ENCODE measurements around the gene ATP6V1F.

ATP6V1F gene

DNA sequence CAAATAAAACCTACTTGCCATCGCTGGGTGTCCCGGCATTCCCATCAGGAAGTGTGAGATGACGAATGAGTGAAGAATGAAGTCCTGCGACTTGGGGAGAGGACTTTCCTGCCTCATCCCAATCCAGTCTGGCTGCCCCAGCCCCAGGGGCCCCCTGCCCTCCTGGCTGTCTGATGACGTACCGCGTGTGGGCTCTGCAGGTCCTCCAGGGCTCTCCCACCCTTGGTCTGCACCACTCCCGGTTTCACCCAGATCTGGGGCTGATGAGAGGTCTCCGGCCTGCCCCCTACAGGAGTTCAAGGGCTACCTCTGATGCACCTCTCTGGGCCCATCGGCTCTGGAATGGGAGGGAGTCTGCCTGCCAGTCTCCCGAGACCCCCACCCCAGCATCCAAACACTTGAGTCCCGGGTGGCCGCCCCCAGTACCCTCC is 9.8 kb downstream of the ATP6V1F start:
- no peak overlapping the region for H3K4me3 ChIP-seq (ENCODE audit: extremely low read depth, insufficient read depth, low read length, poor library complexity, severe bottlenecking)
- H3K36me3 ChIP-seq (ENCODE audit: control insufficient read depth, insufficient read depth, low read length) = no peaks in the 10 kb centered on the region
- no peak overlapping the region for H3K27ac ChIP-seq (ENCODE audit: low read depth, low read length, severe bottlenecking)
- no peaks in the 10 kb centered on the region for H3K9me3 ChIP-seq (ENCODE audit: control insufficient read depth, low read length)
- H3K4me1 ChIP-seq (ENCODE audit: control insufficient read depth, insufficient read depth, low read length, poor library complexity, severe bottlenecking) = peaks cover 8% of the 10 kb centered on the region
- 63 to 72% methylated on average over 4 to 8 of the region's 13 CpGs for WGBS, 2 experiments (ENCODE audit: insufficient coverage in 2 of 2)

DNA sequence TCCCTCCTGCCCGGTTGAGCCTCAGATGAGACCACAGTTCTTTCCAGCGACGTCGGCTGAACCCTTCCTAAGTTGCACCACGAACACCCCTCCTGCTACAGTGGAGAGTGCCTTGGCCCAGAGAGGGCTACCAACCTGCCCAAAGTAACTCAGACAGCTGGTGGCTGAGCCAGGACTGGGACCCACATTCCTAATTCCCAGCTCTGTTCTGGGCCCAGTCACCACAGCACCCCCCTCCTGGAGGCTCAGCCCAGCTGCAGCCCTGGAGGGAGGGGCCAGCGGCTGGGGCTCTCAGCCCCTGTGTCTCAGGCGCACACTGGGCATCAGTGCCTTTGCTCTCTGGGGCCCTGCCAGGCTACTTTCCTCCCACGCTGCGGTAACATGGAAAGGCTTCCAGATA is 10.6 kb downstream of the ATP6V1F start:
- H3K9me3 ChIP-seq (ENCODE audit: control insufficient read depth, low read length) = no peaks in the 10 kb centered on the region
- no peaks in the 10 kb centered on the region for H3K36me3 ChIP-seq (ENCODE audit: control insufficient read depth, insufficient read depth, low read length)
- WGBS, 2 experiments (ENCODE audit: insufficient coverage in 2 of 2) = 88 to 91% methylated on average over 7 of the region's 9 CpGs
- H3K27ac ChIP-seq (ENCODE audit: low read depth, low read length, severe bottlenecking) = no peak overlapping the region
- peaks cover 8% of the 10 kb centered on the region for H3K4me1 ChIP-seq (ENCODE audit: control insufficient read depth, insufficient read depth, low read length, poor library complexity, severe bottlenecking)
- no peak overlapping the region for H3K4me3 ChIP-seq (ENCODE audit: extremely low read depth, insufficient read depth, low read length, poor library complexity, severe bottlenecking)

DNA sequence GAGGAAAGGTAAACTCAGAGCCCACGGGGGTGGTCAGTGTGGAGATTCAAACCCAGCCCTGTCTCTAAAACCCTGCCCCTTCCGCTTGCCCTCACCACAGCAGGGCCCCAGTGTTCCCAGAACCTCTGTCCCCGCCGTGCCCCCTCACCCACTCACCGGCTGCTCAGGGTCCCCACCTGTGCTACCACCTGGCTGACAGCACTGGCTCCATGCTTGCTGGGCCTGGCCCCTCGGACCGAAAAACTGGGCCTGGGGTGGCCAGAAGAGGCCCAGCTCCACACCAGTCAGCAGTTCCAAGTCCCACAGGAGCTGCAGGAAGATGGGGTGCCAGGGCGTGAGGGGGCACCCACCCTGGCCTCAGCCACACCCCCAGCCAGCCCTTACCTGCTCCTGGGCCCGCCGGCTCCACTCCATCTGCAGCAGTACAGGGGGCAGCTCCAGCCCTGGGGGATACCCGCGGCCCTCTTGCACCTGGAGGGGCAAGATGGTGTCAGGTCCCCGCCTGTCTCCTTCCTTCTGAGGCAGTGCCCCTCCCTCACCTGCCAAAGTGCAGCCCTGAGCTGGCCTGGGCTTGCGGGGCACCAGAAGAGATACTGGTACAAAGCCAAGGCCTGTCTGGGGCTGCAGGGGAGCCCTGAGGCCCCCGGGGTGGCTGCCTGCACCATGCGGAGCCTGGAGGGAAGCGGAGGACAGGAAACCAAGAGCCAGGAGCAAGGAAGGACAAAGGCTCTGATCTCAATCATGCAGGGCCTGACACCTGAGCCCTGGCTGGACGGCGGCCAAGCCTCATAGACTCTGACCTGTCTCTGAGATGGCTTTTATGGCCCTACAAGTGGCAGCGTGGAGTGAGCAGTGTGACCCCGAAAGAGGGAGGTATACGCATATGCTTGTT is 11.7 kb downstream of the ATP6V1F start:
- H3K36me3 ChIP-seq (ENCODE audit: control insufficient read depth, insufficient read depth, low read length) = no peaks in the 10 kb centered on the region
- no peaks in the 10 kb centered on the region for H3K9me3 ChIP-seq (ENCODE audit: control insufficient read depth, low read length)
- H3K27ac ChIP-seq (ENCODE audit: low read depth, low read length, severe bottlenecking) = no peak overlapping the region
- 89 to 92% methylated on average over 21 of the region's 22 CpGs for WGBS, 2 experiments (ENCODE audit: insufficient coverage in 2 of 2)
- H3K4me1 ChIP-seq (ENCODE audit: control insufficient read depth, insufficient read depth, low read length, poor library complexity, severe bottlenecking) = peaks cover 5% of the 10 kb centered on the region
- H3K4me3 ChIP-seq (ENCODE audit: extremely low read depth, insufficient read depth, low read length, poor library complexity, severe bottlenecking) = no peak overlapping the region

DNA sequence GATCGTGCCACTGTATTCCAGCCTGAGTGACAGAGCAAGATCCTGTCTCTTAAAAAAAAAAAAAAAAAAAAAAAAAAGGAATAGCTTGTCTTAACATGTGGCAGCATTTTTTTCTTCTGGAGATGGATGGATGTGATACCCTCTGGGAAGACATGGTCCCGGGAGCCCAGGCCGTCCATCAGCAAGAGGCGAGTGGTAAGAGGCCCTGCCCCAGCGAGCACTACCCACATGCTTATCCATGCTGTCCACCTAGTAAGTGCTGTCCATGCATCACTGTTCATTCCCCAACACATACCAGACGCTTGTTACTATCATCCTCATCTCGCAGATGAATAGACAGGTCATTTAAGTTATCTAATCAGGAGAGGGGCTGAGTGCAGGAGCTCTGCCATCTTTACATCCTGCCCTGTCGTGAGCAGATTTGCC is 12.9 kb downstream of the ATP6V1F start:
- 52 to 93% methylated on average over 3 to 7 of the region's 8 CpGs for WGBS, 2 experiments (ENCODE audit: insufficient coverage in 2 of 2)
- Histone ChIP-seq H3K9me3 (ENCODE audit: control insufficient read depth, low read length) (no peaks in the 10 kb centered on the region), H3K27ac (ENCODE audit: low read depth, low read length, severe bottlenecking) (no peak overlapping the region)

DNA sequence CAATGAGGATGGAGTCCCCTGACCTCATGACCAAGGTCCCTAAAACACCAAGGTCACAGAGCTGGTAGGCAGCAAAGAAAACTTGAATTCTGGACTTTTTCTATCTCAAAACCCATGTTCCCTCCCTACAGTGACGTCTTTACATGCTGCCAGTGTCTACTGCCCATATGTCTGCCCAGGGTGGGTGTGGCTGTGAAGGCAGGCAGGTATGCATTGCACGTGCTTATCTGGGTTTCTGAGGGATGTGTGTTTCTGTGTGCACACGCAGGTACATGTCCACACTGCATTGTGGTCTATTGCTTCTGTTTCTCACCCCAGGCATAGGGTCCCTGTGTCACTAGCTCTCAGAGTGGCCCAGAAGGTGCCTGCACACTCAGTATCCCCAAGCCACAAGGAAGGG is 13.5 kb downstream of the ATP6V1F start:
- WGBS, 2 experiments (ENCODE audit: insufficient coverage in 2 of 2) = 100% methylated on average over 1 to 2 of the region's 3 CpGs
- no peaks in the 10 kb centered on the region for H3K36me3 ChIP-seq (ENCODE audit: control insufficient read depth, insufficient read depth, low read length)
- no peaks in the 10 kb centered on the region for H3K9me3 ChIP-seq (ENCODE audit: control insufficient read depth, low read length)

More for the DNA sequence above, 12.9 kb downstream of the ATP6V1F start:
- H3K4me3 ChIP-seq (ENCODE audit: extremely low read depth, insufficient read depth, low read length, poor library complexity, severe bottlenecking) = no peak overlapping the region
- peaks cover 5% of the 10 kb centered on the region for H3K4me1 ChIP-seq (ENCODE audit: control insufficient read depth, insufficient read depth, low read length, poor library complexity, severe bottlenecking)
- H3K36me3 ChIP-seq (ENCODE audit: control insufficient read depth, insufficient read depth, low read length) = no peaks in the 10 kb centered on the region

DNA sequence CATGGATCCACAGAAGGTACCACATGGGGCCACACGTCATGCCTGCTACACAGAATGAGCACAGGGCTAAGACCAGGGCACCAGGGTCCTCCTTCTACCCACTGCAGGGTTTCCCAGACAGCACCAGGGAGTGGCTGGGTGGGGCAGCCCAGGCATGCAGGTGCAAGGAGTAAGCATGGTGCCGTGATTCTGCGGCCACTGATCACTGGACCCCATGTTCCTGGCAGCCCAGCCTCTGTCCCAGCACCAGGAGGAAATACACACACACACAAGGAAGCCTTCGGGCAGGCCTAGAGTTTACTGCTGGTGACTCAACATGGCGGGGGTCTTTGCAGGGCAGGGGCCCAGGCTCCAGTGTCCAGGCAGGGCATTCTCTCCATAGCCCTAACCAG is 13.9 kb downstream of the ATP6V1F start:
- 100% methylated on average over 2 to 5 of the region's 5 CpGs for WGBS, 2 experiments (ENCODE audit: insufficient coverage in 2 of 2)
- Histone ChIP-seq H3K27ac (ENCODE audit: low read depth, low read length, severe bottlenecking) (no peak overlapping the region), H3K36me3 (ENCODE audit: control insufficient read depth, insufficient read depth, low read length) (no peaks in the 10 kb centered on the region), H3K4me3 (ENCODE audit: extremely low read depth, insufficient read depth, low read length, poor library complexity, severe bottlenecking) (no peak overlapping the region), H3K4me1 (ENCODE audit: control insufficient read depth, insufficient read depth, low read length, poor library complexity, severe bottlenecking) (peaks cover 5% of the 10 kb centered on the region), H3K9me3 (ENCODE audit: control insufficient read depth, low read length) (no peaks in the 10 kb centered on the region)

More for the DNA sequence above, 13.5 kb downstream of the ATP6V1F start:
- Histone ChIP-seq H3K27ac (ENCODE audit: low read depth, low read length, severe bottlenecking) (no peak overlapping the region), H3K4me3 (ENCODE audit: extremely low read depth, insufficient read depth, low read length, poor library complexity, severe bottlenecking) (no peak overlapping the region), H3K4me1 (ENCODE audit: control insufficient read depth, insufficient read depth, low read length, poor library complexity, severe bottlenecking) (peaks cover 5% of the 10 kb centered on the region)

DNA sequence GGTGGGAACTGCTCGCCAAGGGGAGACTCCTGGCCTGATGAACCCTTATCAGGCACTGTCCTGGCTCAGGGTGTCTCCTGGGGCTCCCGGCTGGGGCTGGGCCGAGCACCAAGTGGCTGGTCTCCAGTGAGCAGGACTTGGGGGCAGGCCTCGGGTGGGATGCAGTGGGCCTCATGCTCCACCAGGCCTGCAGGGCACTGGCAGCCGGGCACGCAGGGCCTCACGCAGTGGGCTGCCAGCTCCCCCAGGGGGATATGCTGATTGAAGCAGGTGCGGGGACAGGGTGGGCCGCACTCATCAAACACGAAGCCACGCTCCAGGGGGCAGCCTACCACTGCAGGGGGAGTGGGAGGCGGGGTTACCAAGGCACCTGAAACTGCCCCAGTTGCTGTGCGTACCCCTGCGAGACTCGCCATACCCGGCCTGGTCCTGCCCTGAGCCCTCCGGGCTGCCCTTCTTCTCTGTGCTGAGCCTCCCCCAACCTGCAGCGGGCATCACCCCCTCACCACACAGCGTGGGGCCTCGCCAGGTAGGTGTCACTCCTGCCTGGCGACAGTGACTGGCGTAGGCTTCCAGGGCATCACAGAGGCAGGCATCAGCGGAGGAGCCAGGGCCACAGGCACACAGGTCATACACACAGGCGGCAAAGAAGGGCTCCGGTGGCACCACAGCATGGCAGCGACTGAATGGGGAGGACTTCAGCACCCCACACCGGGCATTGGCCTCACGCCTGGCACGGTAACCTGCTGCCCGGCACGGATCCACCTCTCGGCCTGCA is 14.5 kb downstream of the ATP6V1F start:
- H3K27ac ChIP-seq (ENCODE audit: low read depth, low read length, severe bottlenecking) = no peak overlapping the region
- H3K4me1 ChIP-seq (ENCODE audit: control insufficient read depth, insufficient read depth, low read length, poor library complexity, severe bottlenecking) = peaks cover 4% of the 10 kb centered on the region
- 94 to 96% methylated on average over 27 to 31 of the region's 32 CpGs for WGBS, 2 experiments (ENCODE audit: insufficient coverage in 2 of 2)
- no peak overlapping the region for H3K4me3 ChIP-seq (ENCODE audit: extremely low read depth, insufficient read depth, low read length, poor library complexity, severe bottlenecking)
- no peaks in the 10 kb centered on the region for H3K9me3 ChIP-seq (ENCODE audit: control insufficient read depth, low read length)
- H3K36me3 ChIP-seq (ENCODE audit: control insufficient read depth, insufficient read depth, low read length) = no peaks in the 10 kb centered on the region

DNA sequence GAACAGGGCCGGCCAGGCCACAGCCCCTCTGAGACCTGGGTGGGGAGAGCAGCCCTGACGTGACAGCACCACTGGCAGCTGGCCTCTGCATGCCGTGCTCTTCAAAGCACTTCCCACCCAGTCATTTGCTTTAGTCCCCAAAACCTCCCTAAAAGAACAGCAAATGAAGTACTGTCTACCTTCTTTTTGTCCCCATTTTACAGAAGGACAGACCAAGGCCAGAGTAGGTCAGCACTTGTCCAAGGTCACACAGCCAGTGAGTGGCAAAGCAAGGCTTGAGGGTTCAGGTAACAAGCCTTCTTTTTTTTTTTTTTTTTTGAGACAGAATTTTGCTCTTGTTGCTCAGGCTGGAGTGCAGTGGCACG is 15.1 kb downstream of the ATP6V1F start:
- no peak overlapping the region for H3K4me3 ChIP-seq (ENCODE audit: extremely low read depth, insufficient read depth, low read length, poor library complexity, severe bottlenecking)
- H3K4me1 ChIP-seq (ENCODE audit: control insufficient read depth, insufficient read depth, low read length, poor library complexity, severe bottlenecking) = no peaks in the 10 kb centered on the region
- WGBS, 2 experiments (ENCODE audit: insufficient coverage in 2 of 2) = 86 to 94% methylated on average over 2 to 4 of the region's 4 CpGs
- H3K36me3 ChIP-seq (ENCODE audit: control insufficient read depth, insufficient read depth, low read length) = no peaks in the 10 kb centered on the region
- H3K27ac ChIP-seq (ENCODE audit: low read depth, low read length, severe bottlenecking) = no peak overlapping the region
- H3K9me3 ChIP-seq (ENCODE audit: control insufficient read depth, low read length) = no peaks in the 10 kb centered on the region

DNA sequence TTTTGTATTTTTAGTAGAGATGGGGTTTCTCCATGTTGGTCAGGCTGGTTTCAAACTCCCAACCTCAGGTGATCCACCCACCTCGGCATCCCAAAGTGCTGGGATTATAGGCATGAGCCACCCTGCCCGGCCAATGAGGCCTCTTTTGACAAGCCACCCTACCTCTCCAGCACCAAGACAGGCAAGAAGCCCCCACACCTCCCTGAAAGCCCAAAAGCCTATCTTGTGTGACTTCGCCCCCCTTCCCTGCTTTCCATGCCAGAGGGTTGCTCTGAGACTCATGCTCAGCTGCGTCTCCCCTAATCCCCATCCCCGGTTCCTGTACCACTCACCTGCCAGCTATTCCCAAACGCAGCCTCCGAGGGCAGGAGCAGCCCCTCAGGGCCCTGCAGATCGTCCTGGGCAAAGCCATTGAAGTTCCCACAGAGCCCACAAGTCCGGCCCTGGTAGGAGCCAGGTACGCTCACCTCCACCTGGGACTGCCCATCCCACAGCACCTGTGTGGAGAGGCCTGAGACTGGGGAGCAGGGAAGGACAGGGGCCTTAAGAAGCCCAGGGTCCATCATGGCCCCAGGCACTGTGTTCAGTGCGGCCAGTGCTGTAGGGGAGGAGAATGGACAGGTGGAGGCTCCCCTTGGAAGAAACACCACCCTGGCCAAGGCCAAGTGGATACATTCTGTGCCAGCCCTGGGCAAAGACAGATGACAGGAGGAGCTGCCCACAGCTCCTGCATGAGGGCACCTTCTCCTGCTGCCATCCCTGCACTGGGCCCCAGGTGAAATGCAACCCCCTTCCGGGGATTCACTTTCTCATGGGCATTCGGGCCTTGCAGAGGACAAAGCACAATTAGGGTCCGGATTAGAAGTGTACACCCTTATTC is 15.8 kb downstream of the ATP6V1F start:
- Histone ChIP-seq H3K36me3 (ENCODE audit: control insufficient read depth, insufficient read depth, low read length) (no peaks in the 10 kb centered on the region), H3K9me3 (ENCODE audit: control insufficient read depth, low read length) (no peaks in the 10 kb centered on the region), H3K27ac (ENCODE audit: low read depth, low read length, severe bottlenecking) (no peak overlapping the region), H3K4me1 (ENCODE audit: control insufficient read depth, insufficient read depth, low read length, poor library complexity, severe bottlenecking) (no peaks in the 10 kb centered on the region), H3K4me3 (ENCODE audit: extremely low read depth, insufficient read depth, low read length, poor library complexity, severe bottlenecking) (no peak overlapping the region)
- WGBS, 2 experiments (ENCODE audit: insufficient coverage in 2 of 2) = 93 to 95% methylated on average over 11 to 14 of the region's 14 CpGs

DNA sequence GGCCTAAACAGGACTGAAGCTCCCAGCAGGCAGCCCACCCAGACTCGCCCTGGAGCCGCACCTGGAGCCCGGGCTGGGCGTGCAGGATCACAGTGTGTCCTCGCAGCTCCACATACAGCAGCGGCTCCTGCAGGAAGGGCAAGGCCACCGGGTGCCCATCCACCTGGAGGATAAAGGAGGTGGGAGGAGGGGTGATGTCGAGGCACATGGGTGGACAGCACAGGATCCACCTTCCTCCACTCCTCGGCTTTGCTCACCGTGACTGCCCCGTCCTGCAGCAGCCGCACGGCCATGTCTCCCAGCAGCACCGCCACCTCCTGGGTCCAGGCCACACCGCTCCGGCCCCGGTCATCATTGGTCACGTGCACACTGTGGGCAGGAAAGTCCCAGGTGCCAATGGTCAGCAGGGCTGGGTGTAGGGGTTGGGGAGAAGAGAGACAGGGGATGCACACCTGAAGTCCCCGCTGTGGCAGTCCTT is 16.8 kb downstream of the ATP6V1F start:
- Histone ChIP-seq H3K27ac (ENCODE audit: low read depth, low read length, severe bottlenecking) (no peak overlapping the region), H3K36me3 (ENCODE audit: control insufficient read depth, insufficient read depth, low read length) (no peaks in the 10 kb centered on the region), H3K4me3 (ENCODE audit: extremely low read depth, insufficient read depth, low read length, poor library complexity, severe bottlenecking) (no peak overlapping the region), H3K9me3 (ENCODE audit: control insufficient read depth, low read length) (no peaks in the 10 kb centered on the region), H3K4me1 (ENCODE audit: control insufficient read depth, insufficient read depth, low read length, poor library complexity, severe bottlenecking) (no peaks in the 10 kb centered on the region)
- WGBS, 2 experiments (ENCODE audit: insufficient coverage in 2 of 2) = 90 to 94% methylated on average over 16 to 18 of the region's 19 CpGs

All from mesodermal cell (in vitro differentiated cells).